PC-9 (cell line): Measurements from ENCODE around the gene PTPRG. TPM values are rescaled to one million over a fixed set of nuclear protein-coding genes. Genes with fewer than 3 reads are reported as not detected.

Experiments used
- BruUV-seq: library from RNA; stranded (reverse); fragments of 400-500 nt; replicated peaks from 2 replicates; lab custom pipeline; 2021; lab: Mats Ljungman, UMichigan
- CTCF ChIA-PET: fragments of 300-600 bp; sonication (Branson Sonifier 250); formaldehyde crosslinking; loops from one replicate; lab custom pipeline; 2022; ENCODE audit warnings: antibody characterized with exemption; lab: Charles Lee
- POLR2A ChIA-PET: fragments of 300-600 bp; sonication (Branson Sonifier 250); formaldehyde crosslinking; loops from one replicate; lab custom pipeline; 2022; ENCODE audit warnings: antibody characterized with exemption; ENCODE audit not compliant: unreplicated experiment; lab: Charles Lee
- DNase-seq, 2 experiments: peaks; one replicate each; pipeline versions ENCODE4 v3.0.0 to v3.0.0-alpha.2; 2015 to 2022; ENCODE audit warnings: mixed read lengths in 1 of 2
- H2AFZ ChIP-seq: fragments of 200-600 bp; sonication (generic); 2 replicates; pipeline ENCODE4 v1.8.1; 2017; ENCODE audit warnings: antibody characterized with exemption
- H3F3A ChIP-seq: fragments of 200-600 bp; sonication (generic); 2 replicates; pipeline ENCODE4 v1.8.1; 2017; ENCODE audit warnings: antibody characterized with exemption, mild to moderate bottlenecking, low read depth; ENCODE audit not compliant: insufficient read depth
- H3K27ac ChIP-seq: fragments of 200-600 bp; sonication (generic); 2 replicates; pipeline ENCODE4 v1.6.1; 2016; ENCODE audit warnings: mixed run types
- H3K27me3 ChIP-seq: fragments of 200-600 bp; sonication (generic); 2 replicates; pipeline ENCODE4 v1.6.1; 2016; ENCODE audit warnings: low read depth, mixed run types; ENCODE audit not compliant: insufficient read depth
- H3K36me3 ChIP-seq: fragments of 200-600 bp; sonication (generic); 2 replicates; pipeline ENCODE4 v1.6.1; 2016; ENCODE audit warnings: low read depth, mixed run types
- H3K4me1 ChIP-seq: fragments of 200-600 bp; sonication (generic); replicated peaks from 2 replicates; pipeline ENCODE4 v1.6.1; 2016; ENCODE audit warnings: mixed run types; ENCODE audit not compliant: insufficient read depth
- H3K4me2 ChIP-seq: fragments of 200-600 bp; sonication (generic); 2 replicates; pipeline ENCODE4 v1.6.1; 2017; ENCODE audit warnings: mixed run types
- H3K4me3 ChIP-seq: fragments of 200-600 bp; sonication (generic); 2 replicates; pipeline ENCODE4 v1.6.1; 2016; ENCODE audit warnings: mixed run types
- H3K79me2 ChIP-seq: fragments of 200-600 bp; sonication (generic); 2 replicates; pipeline ENCODE4 v1.6.1; 2017; ENCODE audit warnings: low read depth, mixed run types
- H3K9me2 ChIP-seq: fragments of 200-600 bp; sonication (generic); 2 replicates; pipeline ENCODE4 v1.8.1; 2017; ENCODE audit warnings: mild to moderate bottlenecking; ENCODE audit not compliant: insufficient read depth
- H3K9me3 ChIP-seq: fragments of 200-600 bp; sonication (generic); 2 replicates; pipeline ENCODE4 v1.8.1; 2016; ENCODE audit warnings: low read depth; ENCODE audit not compliant: insufficient read depth
- H4K20me1 ChIP-seq: fragments of 200-600 bp; sonication (generic); 2 replicates; pipeline ENCODE4 v1.8.1; 2017; ENCODE audit not compliant: insufficient read depth
- CTCF ChIP-seq: fragments of 200-600 bp; sonication (generic); conservative IDR thresholded peaks from 2 replicates; pipeline ENCODE4 v1.6.1; 2017; ENCODE audit warnings: mixed run types, antibody characterized with exemption, mild to moderate bottlenecking, moderate library complexity
- EZH2 ChIP-seq: fragments of 200-600 bp; sonication (generic); IDR thresholded peaks from 2 replicates; pipeline ENCODE4 v1.8.0; 2017; ENCODE audit warnings: antibody characterized with exemption, low read depth
- intact Hi-C: fragments of 100-400 bp; cut with micrococcal nuclease; formaldehyde crosslinking; loops from one replicate; pipeline ENCODE4 v1.10.0; 2022; ENCODE audit not compliant: unreplicated experiment
- total RNA-seq: library from RNA; stranded (reverse); gene quantifications from 2 replicates; pipeline ENCODE4 v1.2.3, GENCODE V29; 2021

The PTPRG gene
- total RNA-seq, 1 experiment from 2014 or later: 32.9 TPM

GRCh38 chr3:62332017-62332416, 770.6 kb downstream of the PTPRG start:
- intact Hi-C loops: loop anchor here (1.0 kb wide), 1 partner anchor 226 kb away; no protein-coding TSS in a partner anchor
- POLR2A ChIA-PET: no interaction called here
- TF ChIP-seq CTCF: no peak
- no peak for TF ChIP-seq EZH2
- Histone ChIP-seq H3K79me2 (no peaks in the 10 kb centered on the region), H3K27me3 (no peaks in the 10 kb centered on the region), H3K27ac (no peak overlapping the region), H2AFZ (no peak overlapping the region), H3K4me2 (no peak overlapping the region), H3K4me1 (no peaks in the 10 kb centered on the region), H3K4me3 (no peak overlapping the region), H3K36me3 (no peaks in the 10 kb centered on the region), H3K9me3 (no peaks in the 10 kb centered on the region), H4K20me1 (no peaks in the 10 kb centered on the region), H3K9me2 (no peaks in the 10 kb centered on the region), H3F3A (no peaks in the 10 kb centered on the region)
- no peak for DNase-seq
- CTCF ChIA-PET: no interaction called here
- no TSS peak for BruUV-seq

- Histone ChIP-seq H3F3A (no peaks in the 10 kb centered on the region), H3K9me3 (no peaks in the 10 kb centered on the region), H3K79me2 (no peaks in the 10 kb centered on the region), H3K4me3 (no peak overlapping the region), H3K9me2 (no peaks in the 10 kb centered on the region), H2AFZ (no peak overlapping the region), H3K4me2 (no peak overlapping the region), H3K36me3 (no peaks in the 10 kb centered on the region), H3K27me3 (no peaks in the 10 kb centered on the region), H3K4me1 (no peaks in the 10 kb centered on the region), H3K27ac (no peak overlapping the region), H4K20me1 (no peaks in the 10 kb centered on the region)
- TF ChIP-seq CTCF: peak; percentile 70
- no peak for TF ChIP-seq EZH2
- ChIA-PET CTCF (interaction anchor here (0.6 kb wide), 1 partner anchor 279 kb away, joined by 3 read pairs; no protein-coding TSS in a partner anchor), POLR2A (no interaction called here)
- DNase-seq: no peak
- no TSS peak for BruUV-seq
- intact Hi-C loops: loop anchor here (1.0 kb wide), 1 partner anchor 225 kb away; no protein-coding TSS in a partner anchor
Measured at GRCh38 chr3:62332835-62333244, 771.5 kb downstream of the PTPRG start.

- no peak overlapping the region for H3K27ac ChIP-seq
- no peaks in the 10 kb centered on the region for H3F3A ChIP-seq
- no TSS peak for BruUV-seq
- H3K4me3 ChIP-seq: no peak overlapping the region
- no peak for DNase-seq
- ChIA-PET CTCF (interaction anchor here (0.6 kb wide), 3 partner anchors 60 to 1015 kb away, joined by 3 to 4 read pairs (median 4); no protein-coding TSS in a partner anchor), POLR2A (no interaction called here)
- H3K79me2 ChIP-seq: no peaks in the 10 kb centered on the region
- no peaks in the 10 kb centered on the region for H3K4me1 ChIP-seq
- H3K4me2 ChIP-seq: no peak overlapping the region
- no peaks in the 10 kb centered on the region for H3K36me3 ChIP-seq
- H3K9me2 ChIP-seq: no peaks in the 10 kb centered on the region
- H4K20me1 ChIP-seq: no peaks in the 10 kb centered on the region
- intact Hi-C loops: no loop called here
- no peaks in the 10 kb centered on the region for H3K9me3 ChIP-seq
- TF ChIP-seq EZH2: no peak
- TF ChIP-seq CTCF: no peak
- no peak overlapping the region for H2AFZ ChIP-seq
- H3K27me3 ChIP-seq: no peaks in the 10 kb centered on the region
Measured at GRCh38 chr3:62335196-62335595, 773.8 kb downstream of the PTPRG start.
